ENCODE measurements around the gene NR2F1.

The NR2F1 gene

DNA sequence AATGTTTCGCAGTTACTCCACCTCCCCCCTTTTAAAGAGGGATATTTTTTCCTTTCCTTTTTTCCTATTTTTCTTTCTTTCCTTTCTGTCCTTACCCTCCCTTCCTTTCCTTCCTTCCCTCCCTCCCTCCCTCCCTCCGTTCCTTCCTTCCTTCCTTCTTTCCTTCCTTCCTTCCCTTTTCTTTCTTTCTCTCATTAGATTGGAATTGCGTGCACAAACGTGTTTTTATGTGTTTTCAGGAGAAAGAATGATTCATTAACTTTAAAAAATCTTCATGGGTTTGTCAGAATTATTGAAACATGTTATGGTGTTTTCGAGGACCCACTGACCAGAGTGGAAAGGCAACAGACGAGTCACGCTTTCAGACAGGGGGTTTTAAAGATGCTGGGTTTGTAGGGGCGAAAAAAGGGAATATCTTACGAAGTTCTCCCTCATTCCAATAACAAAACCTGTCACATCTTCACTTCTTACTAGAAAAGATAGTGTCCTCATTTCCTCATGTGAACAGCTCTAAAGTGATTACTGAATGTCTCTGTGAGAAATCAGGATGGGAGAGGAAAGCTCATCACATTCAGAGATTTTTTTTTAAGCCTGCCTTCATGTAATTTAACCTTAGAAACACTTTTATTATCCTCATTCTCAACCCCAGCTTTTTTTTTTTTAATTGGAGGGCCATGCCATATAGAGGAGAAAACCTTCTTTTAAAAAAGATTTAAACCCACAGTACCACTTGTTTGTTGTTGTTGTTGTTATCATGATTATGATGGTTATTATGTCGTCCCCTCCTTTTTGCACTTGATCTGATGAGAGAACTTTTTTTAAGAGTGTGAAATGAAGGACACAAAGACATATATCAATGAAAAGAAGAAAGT lies 21.9 kb downstream of the NR2F1 start:
- DNase-seq (ENCODE audit: low read depth) = no peak

DNA sequence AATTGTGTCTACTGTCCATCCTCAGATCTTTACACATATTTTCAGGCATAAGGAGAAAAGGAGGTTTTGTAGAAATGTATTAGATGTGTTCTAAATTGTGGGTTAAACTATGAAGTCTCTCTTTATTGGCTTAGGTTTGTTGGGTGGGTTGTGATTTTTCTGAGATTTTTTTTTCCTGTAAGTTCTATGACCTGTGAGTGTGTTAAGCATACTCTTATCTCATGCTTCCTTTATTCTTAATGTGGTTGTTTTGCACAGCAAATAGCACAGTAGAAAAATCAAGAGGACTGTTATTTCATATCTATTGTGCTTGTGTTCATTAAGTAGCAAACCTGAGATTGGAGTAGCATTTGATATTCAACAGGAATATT lies 23.3 kb downstream of the NR2F1 start:
- no peak for DNase-seq (ENCODE audit: low read depth)

DNA sequence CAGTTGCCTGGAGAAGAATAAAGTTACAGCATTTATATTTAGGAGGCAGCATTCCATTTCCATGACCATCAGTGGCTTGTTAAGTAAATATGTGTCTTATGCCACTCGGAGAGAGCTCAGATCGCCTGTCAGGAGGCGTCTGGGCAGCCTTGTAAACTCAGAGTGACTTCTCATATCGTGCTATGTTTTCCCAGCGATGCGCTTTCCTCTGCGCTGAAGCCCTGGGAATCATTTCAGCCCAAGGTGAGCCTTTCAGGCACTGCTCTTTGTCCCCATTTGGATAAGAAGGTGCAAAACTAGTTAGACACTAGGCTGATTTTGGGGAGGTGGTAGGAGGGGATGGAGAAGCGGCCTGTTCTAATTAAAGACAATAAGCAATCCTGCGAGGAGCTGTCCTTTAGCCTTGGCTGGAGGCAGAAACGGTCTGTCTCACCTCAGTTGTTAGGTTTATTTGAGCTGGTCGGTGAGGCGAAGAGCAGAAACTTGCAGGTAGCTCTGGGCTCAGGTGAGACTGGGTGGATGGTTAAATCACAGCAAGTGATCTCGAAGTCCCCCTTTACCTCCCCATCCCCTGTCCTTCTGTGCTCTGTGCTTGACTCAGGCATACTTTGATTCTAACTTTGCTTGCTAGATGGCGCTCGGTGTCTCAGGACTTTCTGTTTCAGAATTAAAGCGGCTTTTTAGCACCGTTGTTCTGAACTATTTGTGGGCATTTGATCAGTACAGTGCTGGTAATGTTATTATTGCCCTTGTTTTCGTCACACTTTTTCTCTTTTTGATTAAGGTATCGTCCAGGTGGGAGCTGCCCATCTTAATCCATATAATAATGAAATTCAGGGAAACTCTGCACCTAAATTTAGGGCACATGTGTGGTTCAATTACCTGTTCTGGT lies 24.6 kb downstream of the NR2F1 start:
- DNase-seq (ENCODE audit: low read depth) = no peak

DNA sequence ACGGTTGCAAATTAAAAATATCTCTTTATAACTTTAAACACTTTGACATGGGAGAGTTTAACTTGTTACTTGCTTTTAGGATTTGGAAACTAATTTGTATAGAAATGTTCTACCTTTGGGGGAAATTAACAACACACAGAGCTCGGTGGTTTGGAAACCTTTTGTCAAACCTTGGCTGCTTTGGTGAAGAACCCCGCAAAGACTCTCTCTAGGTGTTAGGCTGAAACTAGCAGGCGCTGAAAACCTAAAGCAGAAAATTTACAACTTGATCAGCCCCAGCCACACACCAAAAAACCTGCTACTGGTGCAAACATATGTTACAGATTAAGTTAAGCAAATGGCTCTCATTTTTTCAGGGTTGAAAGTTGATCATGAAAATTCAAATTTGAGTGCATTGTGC lies 25.8 kb downstream of the NR2F1 start:
- no peak for DNase-seq (ENCODE audit: low read depth)

DNA sequence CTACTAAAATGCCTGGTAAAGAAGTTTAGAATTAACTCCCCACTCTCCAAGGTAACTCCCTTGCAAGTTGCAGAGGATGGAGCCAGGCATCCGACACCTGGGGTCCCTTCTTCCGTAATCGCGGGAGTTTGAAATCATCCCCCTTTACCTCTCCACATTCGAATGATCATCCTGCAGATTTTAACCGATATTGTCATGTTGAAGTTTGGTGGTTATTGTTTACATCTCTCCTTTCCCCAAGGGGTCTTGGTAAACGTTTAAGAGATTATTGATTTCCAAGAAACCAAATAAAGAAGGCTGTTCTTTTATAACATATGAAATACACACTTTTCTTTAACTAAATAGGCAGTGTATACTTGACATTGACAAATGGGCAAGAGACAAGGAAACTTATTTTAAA lies 26.7 kb downstream of the NR2F1 start:
- no peak for DNase-seq (ENCODE audit: low read depth)

DNA sequence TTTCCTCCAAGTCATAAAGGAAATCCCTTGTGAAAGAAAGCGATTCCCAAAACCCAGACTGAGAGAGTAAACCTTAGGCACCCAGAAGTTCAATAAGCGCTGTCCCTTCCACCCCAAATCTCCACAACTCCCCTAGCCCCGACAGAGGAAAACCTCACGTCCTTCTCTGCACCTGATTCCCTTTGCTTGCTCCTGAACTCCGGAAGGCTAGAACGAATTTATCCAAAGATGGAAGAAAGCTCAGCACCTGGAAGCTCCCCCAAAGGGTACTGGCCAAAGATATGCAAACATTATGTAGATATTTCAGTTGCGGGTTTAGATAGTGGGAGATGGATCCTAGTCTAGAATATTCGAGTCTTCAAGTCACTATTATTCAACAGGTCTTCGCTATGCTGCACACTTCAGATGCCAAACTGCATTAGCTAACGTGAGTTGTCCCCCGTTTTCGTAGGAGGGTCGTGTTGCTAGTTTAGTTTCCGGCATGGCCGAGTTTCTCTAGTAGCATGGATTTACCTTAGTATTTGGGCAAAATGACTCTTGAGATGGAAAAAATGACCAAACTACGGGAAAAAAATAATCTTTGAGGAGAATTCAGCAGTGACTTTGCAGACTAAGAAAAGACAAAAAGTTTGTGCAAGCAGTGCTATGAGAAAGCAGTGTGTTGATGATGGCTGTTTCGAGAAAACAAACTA lies 27.7 kb downstream of the NR2F1 start:
- DNase-seq (ENCODE audit: low read depth) = no peak

DNA sequence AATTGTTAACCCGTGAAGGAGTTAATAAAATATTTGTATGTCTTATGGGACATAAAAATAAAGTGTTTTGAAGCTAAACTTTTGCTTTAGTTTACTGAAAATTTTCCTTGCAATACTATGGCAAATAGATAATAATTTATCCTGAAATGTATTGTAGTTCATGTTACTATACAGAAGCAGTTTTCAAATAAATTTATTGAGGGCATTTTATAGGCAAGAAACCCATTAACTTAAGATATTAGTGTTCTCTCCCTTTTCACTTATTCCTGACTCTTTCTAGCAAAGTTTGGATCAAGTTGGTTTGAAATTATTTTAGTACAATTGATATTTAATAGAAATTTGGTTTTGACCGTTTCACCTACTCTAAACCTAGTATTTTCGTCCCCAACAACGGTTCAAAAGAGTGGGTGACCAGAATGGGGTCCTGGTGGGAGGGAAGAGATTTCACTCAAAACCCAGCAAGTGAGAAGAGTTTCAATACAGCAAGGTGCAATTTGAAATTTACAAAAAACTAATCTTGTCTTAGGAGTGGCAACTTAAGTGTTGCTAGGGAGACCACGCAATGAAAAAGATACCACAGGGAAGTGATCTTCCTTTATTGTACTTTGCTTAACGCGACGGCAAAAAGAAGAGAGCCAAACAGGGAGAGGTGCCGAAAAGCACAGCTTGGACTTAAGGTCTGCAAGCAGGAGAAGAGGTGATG lies 28.4 kb downstream of the NR2F1 start:
- DNase-seq (ENCODE audit: low read depth) = no peak

DNA sequence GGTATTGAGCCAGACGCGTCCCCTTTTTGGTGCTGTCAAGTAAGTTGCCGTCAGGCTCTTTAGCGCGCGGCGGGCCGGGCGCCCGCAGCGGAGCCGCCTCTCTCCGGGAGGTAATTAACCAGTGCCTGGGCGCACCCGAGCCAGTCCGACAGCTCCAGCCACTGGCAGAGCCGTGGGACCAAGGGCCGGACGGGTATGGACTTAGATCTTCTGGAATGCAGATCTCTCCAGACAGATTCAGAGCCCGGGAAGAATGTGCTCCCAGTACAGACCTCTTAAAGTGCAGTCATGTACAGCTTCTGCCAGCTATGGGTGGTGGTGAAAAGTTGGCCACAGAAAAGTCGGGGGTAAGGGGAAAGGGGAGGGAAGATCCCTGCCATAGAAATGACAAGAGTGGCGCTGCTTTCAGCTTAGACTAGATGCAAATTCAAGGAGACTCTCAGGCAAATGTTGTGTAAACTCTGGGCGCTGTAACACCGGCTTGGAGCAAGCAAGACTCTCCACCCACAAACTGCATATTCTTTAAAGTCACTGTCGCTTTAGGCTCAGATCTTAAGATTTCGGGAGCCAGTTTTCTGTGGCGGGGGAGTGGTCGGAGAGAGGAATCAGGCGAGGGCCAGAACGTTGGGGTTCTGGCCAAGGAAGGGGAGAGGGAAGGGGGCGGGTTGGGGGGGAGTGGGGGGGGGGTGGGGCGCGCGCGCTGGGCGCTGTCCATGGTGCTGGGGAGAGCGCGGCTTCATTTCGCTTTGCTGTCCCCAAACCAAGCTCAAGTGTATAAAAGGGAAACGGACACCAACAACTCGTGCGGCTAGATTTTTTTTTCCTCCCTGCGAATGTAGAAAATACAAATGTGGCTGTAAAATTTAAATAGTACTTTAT lies 29.2 kb downstream of the NR2F1 start:
- no peak for DNase-seq (ENCODE audit: low read depth)

DNA sequence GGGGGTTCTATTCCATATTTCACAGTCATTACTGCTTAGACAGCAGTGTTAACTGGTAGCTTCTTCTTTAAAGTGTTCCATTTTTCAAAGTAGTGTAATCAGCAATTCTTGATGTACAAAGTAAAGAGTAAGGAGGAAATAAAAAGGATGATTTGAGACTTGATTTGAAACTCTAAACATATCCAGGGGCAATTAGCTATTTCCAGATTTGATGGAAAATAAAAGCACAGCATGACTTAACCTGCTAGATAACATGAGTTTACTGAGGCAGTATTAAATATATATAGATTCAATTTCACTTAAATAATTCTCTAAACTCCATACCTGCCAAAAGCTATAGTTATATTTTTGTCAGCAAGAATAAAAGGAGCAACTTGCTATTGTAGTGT lies 29.8 kb downstream of the NR2F1 start:
- DNase-seq (ENCODE audit: low read depth) = no peak

DNA sequence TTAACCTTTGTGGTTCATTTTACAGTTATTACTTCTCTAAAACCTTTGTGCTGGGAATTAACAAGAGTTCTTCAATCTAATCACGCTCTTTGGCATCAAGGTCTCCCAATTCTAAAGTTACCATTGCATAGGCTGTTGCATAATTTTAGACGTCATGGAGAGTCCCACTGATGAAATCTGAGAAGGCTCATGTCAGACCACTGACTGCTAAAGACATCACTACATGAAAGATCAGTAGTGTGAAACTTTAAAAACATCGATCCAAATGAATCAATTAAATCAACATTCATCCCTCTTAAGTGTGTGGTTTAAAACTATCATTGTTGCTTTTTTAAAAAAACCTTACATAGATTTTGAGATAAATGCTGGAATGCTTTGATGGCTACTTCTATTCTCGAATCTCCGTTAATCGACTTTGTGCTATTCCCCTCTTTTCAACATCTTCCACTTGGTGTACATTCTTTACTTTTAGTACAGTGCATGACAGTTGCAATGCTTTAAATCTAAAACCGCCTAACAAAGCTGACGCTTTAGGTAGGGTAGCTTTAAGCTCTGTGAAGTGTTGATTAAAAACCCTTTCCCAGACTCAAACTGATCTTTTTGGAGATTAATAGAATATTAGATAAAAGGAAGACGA lies 33.6 kb downstream of the NR2F1 start:
- no peak for DNase-seq (ENCODE audit: low read depth)

DNA sequence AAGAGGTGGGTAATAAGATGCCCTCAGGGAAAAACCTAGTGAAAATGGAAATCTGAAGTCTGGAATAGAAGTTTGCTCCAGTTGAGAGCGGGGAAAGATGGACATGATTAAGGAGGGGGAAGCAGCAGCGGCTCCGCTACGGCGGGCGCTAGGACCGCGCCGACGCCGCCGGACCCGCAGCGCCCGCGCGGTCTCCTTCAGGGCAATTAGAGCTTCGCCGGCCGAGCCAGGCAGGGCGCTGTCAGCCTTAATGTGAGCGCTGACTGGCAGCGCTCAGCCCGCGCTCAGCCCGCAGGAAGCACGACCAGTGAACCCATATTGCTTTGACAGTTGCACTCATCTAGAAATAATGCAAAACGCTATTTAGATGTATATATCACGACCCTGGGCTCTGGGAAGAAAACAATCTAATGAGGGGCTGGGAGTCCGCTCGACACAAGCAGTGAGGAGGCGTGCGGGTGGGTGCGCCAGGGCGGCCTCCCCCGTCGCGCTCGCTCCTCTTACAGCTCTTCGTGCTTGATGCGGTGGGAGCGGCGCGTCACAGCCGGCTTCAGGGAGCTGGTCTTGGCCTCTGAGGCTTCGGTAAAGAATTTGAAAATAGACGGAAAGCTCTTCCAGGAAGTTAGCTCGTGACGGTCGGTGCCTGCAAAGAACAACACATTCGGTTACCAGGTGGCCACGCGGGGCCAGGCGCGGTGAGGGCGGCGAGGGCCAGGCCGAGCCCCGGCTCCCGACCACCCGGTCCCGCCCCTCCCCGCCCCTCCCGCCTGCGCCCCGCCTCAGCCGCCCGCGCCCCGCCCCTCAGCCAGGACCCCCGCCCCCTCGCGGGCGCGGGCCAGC lies 37.7 kb downstream of the NR2F1 start:
- peak; percentile 28 for DNase-seq (ENCODE audit: low read depth)

DNA sequence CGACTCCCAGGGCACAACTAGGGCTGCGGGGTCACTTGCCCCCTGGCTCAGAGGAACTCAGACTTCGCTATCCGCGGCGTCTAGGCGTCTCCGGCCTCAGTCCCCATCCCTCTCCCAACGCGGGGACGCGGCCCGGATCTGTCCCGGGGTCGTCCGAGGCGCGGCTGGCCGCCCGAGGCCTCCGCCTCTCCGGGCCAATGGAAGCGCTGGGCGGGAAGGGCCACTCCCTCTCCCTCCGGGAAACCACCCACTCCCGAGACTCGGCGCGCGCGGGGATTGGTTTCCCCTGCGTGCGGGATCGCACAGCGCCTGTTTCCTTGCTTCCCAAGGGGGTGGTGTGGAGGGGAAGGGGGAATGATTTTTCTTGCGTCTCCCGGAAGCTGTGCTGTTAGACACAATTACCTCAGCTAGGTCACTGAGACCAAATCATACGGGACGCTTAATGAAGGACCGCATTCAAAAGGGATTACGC lies 38.3 kb downstream of the NR2F1 start:
- DNase-seq (ENCODE audit: low read depth) = no peak

DNA sequence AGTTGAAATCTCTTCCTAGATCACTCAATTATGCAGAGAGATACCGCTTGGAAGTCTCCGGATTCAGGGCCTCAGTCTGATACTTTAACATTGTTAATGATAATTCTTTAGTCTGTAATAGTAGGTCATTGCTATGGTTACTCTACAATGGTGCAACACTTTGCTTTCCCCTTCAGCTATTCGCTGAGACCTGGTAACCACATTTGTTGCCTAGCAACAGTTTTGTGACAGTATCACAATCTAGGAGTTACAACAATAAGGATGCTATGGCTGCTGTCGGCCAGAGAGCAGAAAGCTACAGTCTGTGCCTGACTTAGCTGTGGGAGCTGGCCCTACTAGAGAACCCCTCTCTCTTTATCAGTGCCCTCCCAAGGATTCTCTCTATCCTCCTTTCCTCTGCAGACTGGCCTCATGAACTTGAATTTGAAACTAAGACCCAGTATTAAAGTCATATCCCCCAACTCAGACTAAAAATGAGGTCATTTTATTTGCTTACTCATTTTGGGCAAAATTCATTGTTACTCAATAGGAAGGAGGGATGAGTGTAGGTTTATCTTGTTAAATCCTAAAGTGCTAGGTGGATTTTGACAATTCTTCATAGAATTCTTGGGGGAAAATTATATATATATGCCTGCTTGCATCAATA lies 39.3 kb downstream of the NR2F1 start:
- DNase-seq (ENCODE audit: low read depth) = no peak

DNA sequence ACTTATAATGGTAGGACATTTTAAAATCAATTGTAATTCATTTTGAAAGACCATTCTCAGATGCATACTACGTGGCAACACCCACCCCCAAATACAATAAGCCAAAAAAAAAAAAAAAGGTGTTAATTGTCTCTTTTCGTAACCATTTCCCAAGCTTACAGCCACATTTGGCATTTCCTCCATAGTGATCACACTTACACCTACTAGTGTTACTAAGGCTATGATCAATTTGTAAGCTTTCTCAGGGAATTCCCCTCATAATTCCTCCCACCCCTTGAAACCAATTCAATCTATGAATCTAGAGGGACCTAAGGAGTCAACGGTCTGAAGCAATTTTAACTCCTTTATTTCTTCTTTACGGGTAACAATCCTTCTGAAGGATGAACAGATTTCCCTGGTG lies 40.1 kb downstream of the NR2F1 start:
- DNase-seq (ENCODE audit: low read depth) = no peak

DNA sequence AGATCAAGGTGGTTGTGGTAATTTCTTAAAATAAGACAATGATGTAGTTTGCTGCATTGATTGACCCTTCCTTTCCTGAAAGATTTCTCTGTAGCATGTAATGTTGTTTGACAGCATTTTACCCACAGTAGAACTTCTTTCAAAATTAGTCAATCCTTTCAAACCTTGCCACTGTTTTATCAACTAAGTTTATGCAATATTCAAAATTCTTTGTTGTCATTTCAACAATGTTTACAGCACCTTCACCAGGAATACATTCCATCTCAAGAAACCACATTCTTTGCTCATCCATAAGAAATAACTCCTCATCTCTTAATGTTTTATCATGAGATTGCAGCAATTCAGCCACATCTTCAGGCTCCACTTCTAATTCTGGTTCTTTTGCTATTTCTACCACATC lies 43.8 kb downstream of the NR2F1 start:
- no peak for DNase-seq (ENCODE audit: low read depth)

DNA sequence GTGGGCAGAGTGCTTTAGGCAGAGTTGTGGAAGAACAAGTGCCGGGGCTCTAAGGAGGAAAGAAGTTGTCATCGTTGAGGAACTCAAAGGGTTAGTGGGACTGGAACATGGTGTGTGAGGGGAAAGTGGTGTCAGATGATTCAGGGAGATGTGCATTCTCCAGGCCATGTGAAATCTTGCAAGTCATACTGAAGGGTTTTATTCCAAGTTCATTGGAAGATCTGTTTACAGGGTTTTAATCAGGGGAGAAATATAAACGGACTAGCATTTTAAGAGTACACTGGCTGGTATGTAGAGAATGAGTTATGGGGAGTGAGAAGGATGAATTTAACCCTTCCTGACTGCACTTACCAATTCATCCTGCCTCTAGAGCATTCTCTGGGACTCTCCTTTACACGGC lies 49.3 kb downstream of the NR2F1 start:
- no peak for DNase-seq (ENCODE audit: low read depth)

DNA sequence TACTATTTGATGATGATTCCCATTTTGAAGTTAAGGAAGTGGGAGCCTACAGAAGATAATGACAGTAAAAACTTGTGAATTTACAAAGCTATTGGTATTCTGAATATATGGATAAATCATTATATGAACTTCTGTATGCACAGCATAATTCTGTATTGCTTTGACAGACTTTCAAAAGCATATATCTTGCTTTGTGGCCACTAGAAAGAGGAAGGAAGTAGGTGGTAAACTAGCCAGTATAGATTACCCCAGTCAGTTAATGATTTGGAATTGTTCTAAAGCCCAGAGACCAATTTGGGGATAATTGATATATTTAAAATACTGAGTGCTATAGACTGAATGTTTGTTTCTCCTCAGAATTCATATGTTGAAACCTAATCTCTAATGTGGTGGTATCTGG lies 53.0 kb downstream of the NR2F1 start:
- DNase-seq (ENCODE audit: low read depth) = no peak

DNA sequence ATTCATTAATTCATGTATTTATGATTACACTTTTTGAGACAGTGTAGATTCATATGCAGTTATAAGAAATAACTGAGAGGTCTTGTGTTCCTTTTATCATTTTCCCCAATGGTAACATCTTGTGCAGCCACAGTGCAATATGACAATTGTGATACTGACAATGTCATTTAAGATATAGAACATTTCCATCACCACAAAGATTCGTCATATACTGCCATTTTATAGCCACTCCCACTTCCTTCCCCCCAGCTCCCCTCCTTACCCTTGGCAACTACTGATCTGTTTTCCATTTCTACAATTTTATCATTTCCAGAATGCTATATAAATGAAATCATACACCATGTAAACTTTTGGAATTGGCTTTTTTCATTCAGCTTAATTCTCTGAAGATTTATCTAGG lies 53.8 kb downstream of the NR2F1 start:
- no peak for DNase-seq (ENCODE audit: low read depth)

DNA sequence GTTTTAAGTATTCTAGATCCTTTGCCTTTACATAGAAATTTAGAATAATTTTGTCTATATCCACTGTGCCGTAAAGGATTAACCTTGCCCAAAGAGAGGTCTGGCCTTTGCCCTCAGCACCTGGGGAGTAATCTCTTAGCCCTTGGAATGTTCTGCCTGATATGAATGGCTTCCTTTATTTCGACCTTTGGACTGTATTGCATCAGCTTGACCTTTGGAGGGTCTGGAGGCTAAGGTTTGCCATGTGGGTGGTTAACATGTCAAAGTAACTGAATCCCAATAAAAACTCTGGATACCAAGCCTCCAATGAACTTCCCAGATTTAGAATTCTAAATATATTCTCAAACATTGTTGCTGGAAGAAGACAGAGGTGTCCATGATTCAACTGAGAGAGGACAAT lies 54.7 kb downstream of the NR2F1 start:
- no peak for DNase-seq (ENCODE audit: low read depth)
